ENCODE results near the gene CELF4. TPM values are rescaled to one million over a fixed set of nuclear protein-coding genes. Genes with fewer than 3 reads are reported as not detected.

Gene CELF4
- total RNA-seq, 2 donors from 2014 or later = 3.3 to 4.7 TPM

DNA sequence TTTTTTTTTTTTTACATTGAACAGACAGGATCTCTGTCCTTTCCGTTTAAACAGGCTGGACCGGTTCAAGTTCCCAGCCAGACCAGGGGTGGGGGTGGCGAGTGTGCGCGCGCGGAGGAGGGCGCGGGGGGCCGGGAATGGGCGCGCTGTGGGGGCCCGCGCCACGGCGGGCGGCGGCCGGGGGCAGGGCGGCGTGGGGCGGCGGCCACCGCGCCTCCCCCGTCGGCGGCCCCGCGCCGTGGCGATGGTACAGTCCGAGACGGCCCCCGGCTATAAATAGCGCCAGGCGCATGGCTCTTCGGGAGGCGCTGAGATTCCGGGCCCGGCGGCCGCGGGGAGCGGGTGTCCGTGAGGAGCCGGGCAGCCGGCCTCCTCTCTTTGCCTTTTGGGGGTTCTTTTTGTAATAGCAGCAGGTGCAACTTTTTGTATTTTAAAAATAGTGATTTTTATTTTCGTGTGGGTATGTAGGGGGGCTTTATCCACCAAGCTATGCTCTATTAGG, 430 bp upstream of the CELF4 start:
- ATAC-seq = peak; percentile 83
- DNase-seq = peak; percentile 50 to 65 (median 61)
- peaks cover 0 to 25% of the 10 kb centered on the region in 2 donors for H3K27me3 ChIP-seq

DNA sequence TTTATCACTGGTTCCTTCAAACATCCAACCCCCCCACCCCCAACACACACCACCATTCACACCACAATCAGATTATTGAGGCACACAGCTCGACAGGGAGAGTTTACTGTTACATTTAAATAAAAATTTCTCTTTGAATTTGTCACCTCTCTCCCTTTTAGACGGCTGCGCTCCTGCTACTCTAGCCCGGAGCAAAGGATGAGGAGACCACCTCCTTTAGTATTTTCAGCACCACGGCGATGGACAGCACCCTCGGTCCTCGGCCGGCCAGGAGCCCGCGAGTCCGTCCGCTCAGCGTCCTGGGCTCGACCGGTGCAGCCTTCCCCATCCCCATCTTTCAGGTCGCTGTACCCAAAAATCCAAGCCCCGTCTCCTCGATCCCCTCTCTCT, 892 bp downstream of the CELF4 start:
- Histone ChIP-seq H3K27me3 (peaks cover 0 to 29% of the 10 kb centered on the region in 2 donors), H3K36me3 (replicated peaks in 1 of 2; ENCODE audit: insufficient read depth in 1 of 2, low read depth in 2 of 2) (no peaks in the 10 kb centered on the region), H3K27ac (no peak overlapping the region), H3K9me3 (no peaks in the 10 kb centered on the region), H3K4me1 (peaks cover 26% of the 10 kb centered on the region), H3K4me3 (no peak overlapping the region)
- TF ChIP-seq CTCF (IDR thresholded peaks at IDR 0.05) (no peak), POLR2A (IDR thresholded peaks at IDR 0.05) (no peak)
- peak; percentile 61 to 72 (median 66) for DNase-seq
- ATAC-seq = peak; percentile 53
- intact Hi-C loops (cut with DNase I) = no loop called here
- 1% methylated on average over 19 of the region's 19 CpGs for WGBS, 2 donors

More for the DNA sequence above, 430 bp upstream of the CELF4 start:
- Histone ChIP-seq H3K4me3 (peak overlapping the region in 1 of 2 donors; percentile 65), H3K27ac (no peak overlapping the region), H3K4me1 (peaks cover 26% of the 10 kb centered on the region), H3K9me3 (no peaks in the 10 kb centered on the region), H3K36me3 (replicated peaks in 1 of 2; ENCODE audit: insufficient read depth in 1 of 2, low read depth in 2 of 2) (no peaks in the 10 kb centered on the region)
- 0 to 2% methylated on average over 9 to 47 of the region's 49 CpGs for WGBS, 2 donors
- TF ChIP-seq CTCF (IDR thresholded peaks at IDR 0.05) (no peak), POLR2A (IDR thresholded peaks at IDR 0.05) (peak; percentile 40 to 80 (median 79))
- intact Hi-C loops (cut with DNase I) = no loop called here

GRCh38 chr18:37563931-37564392, 1.6 kb downstream of the CELF4 start:
- Histone ChIP-seq H3K4me3 (no peak overlapping the region), H3K36me3 (replicated peaks in 1 of 2; ENCODE audit: insufficient read depth in 1 of 2, low read depth in 2 of 2) (no peaks in the 10 kb centered on the region), H3K27ac (no peak overlapping the region), H3K9me3 (no peaks in the 10 kb centered on the region), H3K27me3 (peaks cover 0 to 29% of the 10 kb centered on the region in 2 donors), H3K4me1 (peaks cover 26% of the 10 kb centered on the region)
- intact Hi-C loops (cut with DNase I) = no loop called here
- WGBS, 2 donors = 18 to 22% methylated on average over 13 of the region's 13 CpGs
- TF ChIP-seq CTCF (IDR thresholded peaks at IDR 0.05) (no peak), POLR2A (IDR thresholded peaks at IDR 0.05) (no peak)
- DNase-seq (no peak), ATAC-seq (no peak)

- Histone ChIP-seq H3K4me1 (peaks cover 16% of the 10 kb centered on the region), H3K36me3 (replicated peaks in 1 of 2; ENCODE audit: insufficient read depth in 1 of 2, low read depth in 2 of 2) (no peaks in the 10 kb centered on the region), H3K27me3 (peaks cover 0 to 19% of the 10 kb centered on the region in 2 donors), H3K9me3 (no peaks in the 10 kb centered on the region), H3K27ac (no peak overlapping the region), H3K4me3 (no peak overlapping the region)
- TF ChIP-seq CTCF (IDR thresholded peaks at IDR 0.05) = no peak
- TF ChIP-seq POLR2A (IDR thresholded peaks at IDR 0.05) = no peak
- WGBS, 2 donors = 9 to 10% methylated on average over 1 of the region's 1 CpG
- ATAC-seq (no peak), DNase-seq (no peak)
- intact Hi-C loops (cut with DNase I) = no loop called here
These were observed 3.6 kb downstream of the CELF4 start for GRCh38 chr18:37561986-37562385.

DNA sequence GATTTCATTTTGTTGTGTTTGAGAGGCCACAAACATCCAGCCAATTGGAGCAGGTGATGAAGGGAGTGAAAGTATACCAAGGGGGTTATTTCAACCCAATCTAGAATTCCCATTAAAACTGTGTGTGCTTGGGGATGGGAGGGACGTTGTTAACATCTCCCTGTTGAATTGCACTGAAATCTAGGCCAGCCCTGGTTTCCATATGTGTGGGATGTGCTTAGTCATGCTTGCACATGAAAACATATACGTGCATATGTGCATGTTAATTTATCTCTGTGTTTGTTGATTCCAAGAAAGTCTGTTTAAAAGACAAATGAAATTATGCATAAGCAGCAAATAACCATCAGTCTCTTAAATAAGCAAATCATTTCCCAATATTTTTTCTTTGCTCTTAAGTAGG, 5.6 kb downstream of the CELF4 start:
- no peak for DNase-seq
- ATAC-seq = no peak
- no peak for TF ChIP-seq POLR2A (IDR thresholded peaks at IDR 0.05)
- TF ChIP-seq CTCF (IDR thresholded peaks at IDR 0.05) = no peak
- peaks cover 2% of the 10 kb centered on the region for H3K4me1 ChIP-seq
- intact Hi-C loops (cut with DNase I) = no loop called here
- H3K27ac ChIP-seq = no peak overlapping the region
- no peaks in the 10 kb centered on the region for H3K36me3 ChIP-seq (replicated peaks in 1 of 2; ENCODE audit: insufficient read depth in 1 of 2, low read depth in 2 of 2)
- no peaks in the 10 kb centered on the region for H3K9me3 ChIP-seq
- no peak overlapping the region for H3K4me3 ChIP-seq
- peaks cover 0 to 12% of the 10 kb centered on the region in 2 donors for H3K27me3 ChIP-seq
- WGBS, 2 donors = 14 to 25% methylated on average over 2 of the region's 2 CpGs

Data from body of pancreas (tissue), 4 donors.